HepG2 (cell line): ENCODE measurements around the gene VSIG10L. TPM values are rescaled to one million over a fixed set of nuclear protein-coding genes. Genes with fewer than 3 reads are reported as not detected.

Source experiments
- AGO2 ChIP-seq: fragments of 200-400 bp; formaldehyde crosslinking; optimal IDR thresholded peaks from 2 replicates; pipeline ENCODE3; 2017; ENCODE audit warnings: mild to moderate bottlenecking, low read depth, low read length, moderate library complexity
- ARID2 ChIP-seq: sonication (generic); formaldehyde crosslinking; IDR thresholded peaks from 2 replicates; pipeline ENCODE4 v1.8.1; 2022; ENCODE audit warnings: mild to moderate bottlenecking, missing genetic modification reagents, borderline replicate concordance
- ARNT2 ChIP-seq: sonication (generic); formaldehyde crosslinking; IDR thresholded peaks from 2 replicates; pipeline ENCODE4 v1.8.0; 2022; ENCODE audit warnings: mild to moderate bottlenecking, low read depth, missing genetic modification reagents, moderate library complexity
- CBX1 ChIP-seq: IDR thresholded peaks from one replicate; pipeline ENCODE4 v1.6.1; 2016; ENCODE audit warnings: antibody characterized with exemption, low read depth
- FOSL2 ChIP-seq: sonication (generic); formaldehyde crosslinking; IDR thresholded peaks from 2 replicates; pipeline ENCODE4 v1.4.0; 2020; ENCODE audit warnings: missing genetic modification reagents
- GLI4 ChIP-seq: sonication (generic); formaldehyde crosslinking; IDR thresholded peaks from 2 replicates; pipeline ENCODE4 v1.5.1; 2020; ENCODE audit warnings: missing genetic modification reagents, mild to moderate bottlenecking, moderate library complexity, borderline replicate concordance
- MLXIP ChIP-seq: sonication (generic); formaldehyde crosslinking; IDR thresholded peaks from 2 replicates; pipeline ENCODE4 v1.9.0; 2021; ENCODE audit warnings: missing genetic modification reagents, borderline replicate concordance
- PAXIP1 ChIP-seq: sonication (generic); formaldehyde crosslinking; conservative IDR thresholded peaks from 2 replicates; pipeline ENCODE4 v1.4.0; 2020; ENCODE audit warnings: mild to moderate bottlenecking, missing genetic modification reagents, moderate library complexity
- RARA ChIP-seq: IDR thresholded peaks from 2 replicates; pipeline ENCODE4 v1.6.1; 2016; ENCODE audit warnings: missing genetic modification reagents, missing compliant biosample characterization
- SIX1 ChIP-seq: sonication (generic); formaldehyde crosslinking; IDR thresholded peaks from 2 replicates; pipeline ENCODE4 v1.4.0; 2020; ENCODE audit warnings: missing genetic modification reagents, borderline replicate concordance
- SIX4 ChIP-seq: sonication (generic); formaldehyde crosslinking; IDR thresholded peaks from 2 replicates; pipeline ENCODE4 v1.4.0; 2020; ENCODE audit warnings: missing genetic modification reagents
- SMAD9 ChIP-seq: sonication (generic); formaldehyde crosslinking; IDR thresholded peaks from 2 replicates; pipeline ENCODE4 v1.5.1; 2020; ENCODE audit warnings: mild to moderate bottlenecking, missing genetic modification reagents
- ZKSCAN1 ChIP-seq: fragments of 150-350 bp; IDR thresholded peaks from 2 replicates; pipeline ENCODE4 v1.6.1; 2014; ENCODE audit warnings: low read length
- ZNF292 ChIP-seq: sonication (generic); formaldehyde crosslinking; IDR thresholded peaks from 2 replicates; pipeline ENCODE4 v1.8.1; 2022; ENCODE audit warnings: mild to moderate bottlenecking, low read depth, missing genetic modification reagents, borderline replicate concordance
- ZNF546 ChIP-seq: sonication (generic); formaldehyde crosslinking; conservative IDR thresholded peaks from 2 replicates; pipeline ENCODE4 v1.8.1; 2023; ENCODE audit warnings: mild to moderate bottlenecking, missing genetic modification reagents
- polyA plus RNA-seq, 8 experiments: library from polyadenylated mRNA; depleted of rRNA in 3 of 8; stranded (reverse) in 7 of 8; unstranded in 1 of 8; fragments of >200 nt; fragmentation: Illumina TruSeq in 4 of 8; extraction: Trizol in 4 of 8; gene quantifications; 2 replicates each; pipeline versions ENCODE4 v1.2.1 to v1.2.3, GENCODE V29; 2011 to 2016; ENCODE audit warnings: low read depth in 4 of 8, missing spikeins in 1 of 8, mixed read lengths in 1 of 8; ENCODE audit not compliant: insufficient read depth in 1 of 8
- total RNA-seq, 5 experiments: library from RNA; depleted of rRNA; stranded (reverse); fragments of >200 nt; fragmentation: Illumina TruSeq; extraction: Trizol; gene quantifications; 2 replicates each; pipeline ENCODE4 v1.2.3, GENCODE V29; 2016; ENCODE audit warnings: low read depth in 1 of 5
- TF ChIP-seq, protein P1 (sequence below): sonication (generic); formaldehyde crosslinking; IDR thresholded peaks from 2 replicates; pipeline ENCODE4 v1.5.1; 2020; ENCODE audit warnings: mild to moderate bottlenecking, missing genetic modification reagents, moderate library complexity
- TF ChIP-seq, protein P2 (sequence below): sonication (generic); formaldehyde crosslinking; IDR thresholded peaks from 2 replicates; pipeline ENCODE4 v1.8.0; 2022; ENCODE audit warnings: missing genetic modification reagents, mild to moderate bottlenecking, borderline replicate concordance

The VSIG10L gene
- total and polyA plus RNA-seq, 2 of the 13 experiments (the other 11 are each of a cell fraction or from before 2014, with no cell fraction given) = 2.7 to 8.5 TPM

- TF ChIP-seq, protein P1, sequence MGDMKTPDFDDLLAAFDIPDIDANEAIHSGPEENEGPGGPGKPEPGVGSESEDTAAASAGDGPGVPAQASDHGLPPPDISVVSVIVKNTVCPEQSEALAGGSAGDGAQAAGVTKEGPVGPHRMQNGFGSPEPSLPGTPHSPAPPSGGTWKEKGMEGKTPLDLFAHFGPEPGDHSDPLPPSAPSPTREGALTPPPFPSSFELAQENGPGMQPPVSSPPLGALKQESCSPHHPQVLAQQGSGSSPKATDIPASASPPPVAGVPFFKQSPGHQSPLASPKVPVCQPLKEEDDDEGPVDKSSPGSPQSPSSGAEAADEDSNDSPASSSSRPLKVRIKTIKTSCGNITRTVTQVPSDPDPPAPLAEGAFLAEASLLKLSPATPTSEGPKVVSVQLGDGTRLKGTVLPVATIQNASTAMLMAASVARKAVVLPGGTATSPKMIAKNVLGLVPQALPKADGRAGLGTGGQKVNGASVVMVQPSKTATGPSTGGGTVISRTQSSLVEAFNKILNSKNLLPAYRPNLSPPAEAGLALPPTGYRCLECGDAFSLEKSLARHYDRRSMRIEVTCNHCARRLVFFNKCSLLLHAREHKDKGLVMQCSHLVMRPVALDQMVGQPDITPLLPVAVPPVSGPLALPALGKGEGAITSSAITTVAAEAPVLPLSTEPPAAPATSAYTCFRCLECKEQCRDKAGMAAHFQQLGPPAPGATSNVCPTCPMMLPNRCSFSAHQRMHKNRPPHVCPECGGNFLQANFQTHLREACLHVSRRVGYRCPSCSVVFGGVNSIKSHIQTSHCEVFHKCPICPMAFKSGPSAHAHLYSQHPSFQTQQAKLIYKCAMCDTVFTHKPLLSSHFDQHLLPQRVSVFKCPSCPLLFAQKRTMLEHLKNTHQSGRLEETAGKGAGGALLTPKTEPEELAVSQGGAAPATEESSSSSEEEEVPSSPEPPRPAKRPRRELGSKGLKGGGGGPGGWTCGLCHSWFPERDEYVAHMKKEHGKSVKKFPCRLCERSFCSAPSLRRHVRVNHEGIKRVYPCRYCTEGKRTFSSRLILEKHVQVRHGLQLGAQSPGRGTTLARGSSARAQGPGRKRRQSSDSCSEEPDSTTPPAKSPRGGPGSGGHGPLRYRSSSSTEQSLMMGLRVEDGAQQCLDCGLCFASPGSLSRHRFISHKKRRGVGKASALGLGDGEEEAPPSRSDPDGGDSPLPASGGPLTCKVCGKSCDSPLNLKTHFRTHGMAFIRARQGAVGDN (CRISPR knock-in tag) = peak; percentile 74
- TF ChIP-seq MLXIP (CRISPR knock-in tag) = no peak
- no peak for TF ChIP-seq GLI4 (CRISPR knock-in tag)
- no peak for TF ChIP-seq ARNT2 (CRISPR knock-in tag)
- no peak for TF ChIP-seq SMAD9 (CRISPR knock-in tag)
- TF ChIP-seq, protein P2, sequence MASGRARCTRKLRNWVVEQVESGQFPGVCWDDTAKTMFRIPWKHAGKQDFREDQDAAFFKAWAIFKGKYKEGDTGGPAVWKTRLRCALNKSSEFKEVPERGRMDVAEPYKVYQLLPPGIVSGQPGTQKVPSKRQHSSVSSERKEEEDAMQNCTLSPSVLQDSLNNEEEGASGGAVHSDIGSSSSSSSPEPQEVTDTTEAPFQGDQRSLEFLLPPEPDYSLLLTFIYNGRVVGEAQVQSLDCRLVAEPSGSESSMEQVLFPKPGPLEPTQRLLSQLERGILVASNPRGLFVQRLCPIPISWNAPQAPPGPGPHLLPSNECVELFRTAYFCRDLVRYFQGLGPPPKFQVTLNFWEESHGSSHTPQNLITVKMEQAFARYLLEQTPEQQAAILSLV (CRISPR knock-in tag) = peak; percentile 62; the same call in 1 of the 2 replicates
- TF ChIP-seq FOSL2 (CRISPR knock-in tag) = peak; percentile 43; the same call in 1 of the 2 replicates
- TF ChIP-seq ZNF292 (CRISPR knock-in tag) = 0 out of 2 replicates have a peak, but pooled peaks have one; percentile 20
- no peak for TF ChIP-seq AGO2
- TF ChIP-seq ZKSCAN1 = no peak
- peak; percentile 71 for TF ChIP-seq RARA
- no peak for TF ChIP-seq CBX1
- no peak for TF ChIP-seq SIX4
- 0 out of 2 replicates have a peak, but pooled peaks have one; percentile 27 for TF ChIP-seq ARID2
- peak; percentile 37; the same call in 1 of the 2 replicates for TF ChIP-seq SIX1 (CRISPR knock-in tag)
- peak; percentile 68 for TF ChIP-seq PAXIP1 (CRISPR knock-in tag)
- no peak for TF ChIP-seq ZNF546 (CRISPR knock-in tag)
Observed at GRCh38 chr19:51387924-51388389, 46.0 kb upstream of the VSIG10L start, which contains the start of gene LIM2 (continued).
